CD4-positive, alpha-beta T cell treated with Interleukin-4 for 4 hours (primary cell): Measurements from ENCODE around the gene UBAP1L.
"Not testable (repeated sequence)": the region's sequence is repeated elsewhere in the genome, so short reads cannot be mapped to it uniquely, and the experiment has no call there.

Experiments used
- DNase-seq: peaks from one replicate; pipeline ENCODE4 v3.0.0-alpha.2; 2020

UBAP1L gene

GRCh38 chr15:65082303-65082953 lies 32.6 kb downstream of the UBAP1L start:
- DNase-seq = peak; percentile 11

DNA sequence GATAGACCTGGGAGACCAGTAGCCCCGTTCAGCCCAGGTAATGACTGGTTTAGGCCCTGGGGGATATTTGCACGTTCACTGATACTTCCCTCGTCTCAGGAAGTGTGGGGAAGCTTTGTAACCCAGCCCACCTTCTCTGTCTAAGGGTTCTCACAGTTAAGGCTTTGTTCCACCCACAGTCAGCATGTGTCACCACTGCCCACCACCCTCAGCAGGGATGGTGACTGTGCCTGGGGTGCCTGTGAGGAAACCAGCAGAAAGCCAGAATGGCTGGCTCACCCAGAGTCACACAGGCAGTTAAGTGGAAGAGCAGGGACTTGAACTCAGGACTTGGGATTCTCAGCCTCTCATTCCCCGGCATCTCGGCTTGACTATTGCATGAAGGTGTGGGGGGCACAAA lies 33.2 kb downstream of the UBAP1L start:
- no peak for DNase-seq

DNA sequence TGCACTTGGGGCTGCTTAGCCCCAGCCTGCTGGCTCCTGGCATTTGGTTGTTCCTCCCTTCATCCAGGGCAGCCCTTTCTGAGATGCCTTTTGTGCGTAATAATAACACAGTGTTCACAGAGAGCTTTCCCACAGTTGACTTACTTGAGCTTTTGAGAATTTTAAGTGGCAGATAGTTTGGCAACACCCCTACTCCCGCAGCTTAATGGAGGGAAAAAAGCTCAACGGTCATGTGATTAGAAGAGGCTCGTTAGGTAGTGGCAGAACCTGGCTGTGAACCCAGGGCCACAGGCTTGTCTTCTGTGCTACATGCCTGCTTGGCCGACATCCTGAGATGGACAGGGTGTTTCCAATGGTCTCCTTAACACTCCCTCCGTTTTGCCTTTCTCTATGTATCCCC lies 33.7 kb downstream of the UBAP1L start:
- no peak for DNase-seq

- no peak for DNase-seq
Measured at GRCh38 chr15:65079580-65079979, 35.4 kb downstream of the UBAP1L start.

- peak; percentile 19 for DNase-seq
Measured at GRCh38 chr15:65077981-65078352, 37.0 kb downstream of the UBAP1L start.

DNA sequence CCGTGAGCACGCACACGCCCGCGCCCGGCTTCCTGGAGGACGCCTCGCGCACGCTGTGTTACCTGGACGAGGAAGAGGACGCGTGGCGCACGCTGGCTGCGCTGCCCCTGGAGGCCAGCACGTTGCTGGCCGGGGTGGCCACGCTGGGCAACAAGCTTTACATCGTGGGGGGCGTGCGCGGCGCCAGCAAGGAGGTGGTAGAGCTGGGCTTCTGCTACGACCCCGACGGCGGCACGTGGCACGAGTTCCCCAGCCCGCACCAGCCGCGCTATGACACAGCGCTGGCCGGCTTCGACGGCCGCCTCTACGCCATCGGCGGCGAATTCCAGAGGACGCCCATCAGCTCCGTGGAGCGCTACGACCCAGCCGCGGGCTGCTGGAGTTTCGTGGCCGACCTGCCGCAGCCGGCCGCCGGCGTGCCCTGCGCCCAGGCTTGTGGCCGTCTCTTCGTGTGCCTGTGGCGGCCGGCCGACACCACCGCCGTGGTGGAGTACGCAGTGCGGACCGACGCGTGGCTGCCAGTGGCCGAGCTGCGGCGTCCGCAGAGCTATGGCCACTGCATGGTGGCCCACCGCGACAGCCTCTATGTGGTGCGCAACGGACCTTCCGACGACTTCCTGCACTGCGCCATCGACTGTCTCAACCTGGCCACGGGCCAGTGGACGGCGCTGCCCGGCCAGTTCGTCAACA lies 37.6 kb downstream of the UBAP1L start:
- DNase-seq = no peak

DNA sequence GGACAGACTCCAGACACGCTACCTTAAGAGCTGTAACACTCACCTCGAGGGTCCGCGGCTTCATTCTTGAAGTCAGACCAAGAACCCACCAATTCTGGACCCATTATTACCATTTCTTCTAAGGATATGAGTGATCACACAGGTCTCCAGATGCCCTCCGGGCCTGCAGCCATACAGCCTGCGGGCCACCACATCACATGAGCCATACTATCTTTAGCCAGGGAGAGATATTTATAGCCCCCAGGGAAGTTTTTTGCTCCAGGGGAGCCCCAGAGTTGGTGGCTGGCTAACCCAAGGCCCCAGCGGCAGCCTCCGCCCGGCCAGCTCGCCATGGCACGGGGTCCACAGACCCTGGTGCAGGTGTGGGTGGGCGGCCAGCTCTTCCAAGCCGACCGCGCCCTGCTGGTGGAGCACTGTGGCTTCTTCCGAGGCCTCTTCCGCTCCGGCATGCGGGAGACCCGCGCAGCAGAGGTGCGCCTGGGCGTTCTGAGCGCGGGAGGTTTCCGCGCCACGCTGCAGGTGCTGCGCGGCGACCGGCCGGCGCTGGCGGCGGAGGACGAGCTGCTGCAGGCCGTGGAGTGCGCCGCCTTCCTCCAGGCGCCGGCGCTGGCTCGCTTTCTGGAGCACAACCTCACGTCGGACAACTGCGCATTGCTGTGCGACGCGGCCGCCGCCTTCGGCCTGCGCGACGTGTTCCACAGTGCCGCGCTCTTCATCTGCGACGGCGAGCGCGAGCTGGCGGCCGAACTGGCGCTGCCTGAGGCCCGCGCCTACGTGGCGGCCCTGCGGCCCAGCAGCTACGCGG lies 38.3 kb downstream of the UBAP1L start, which contains the start of gene KBTBD13:
KBTBD13 (plus strand) TSS at position 261 of the 805 bp plus-strand sequence; CDS start at position 331, 70 bp downstream.
- no peak for DNase-seq

- DNase-seq = not testable (repeated sequence)
Measured at GRCh38 chr15:65075607-65076395, 39.2 kb downstream of the UBAP1L start.

GRCh38 chr15:65074946-65075345 lies 40.1 kb downstream of the UBAP1L start:
- not testable (repeated sequence) for DNase-seq

DNA sequence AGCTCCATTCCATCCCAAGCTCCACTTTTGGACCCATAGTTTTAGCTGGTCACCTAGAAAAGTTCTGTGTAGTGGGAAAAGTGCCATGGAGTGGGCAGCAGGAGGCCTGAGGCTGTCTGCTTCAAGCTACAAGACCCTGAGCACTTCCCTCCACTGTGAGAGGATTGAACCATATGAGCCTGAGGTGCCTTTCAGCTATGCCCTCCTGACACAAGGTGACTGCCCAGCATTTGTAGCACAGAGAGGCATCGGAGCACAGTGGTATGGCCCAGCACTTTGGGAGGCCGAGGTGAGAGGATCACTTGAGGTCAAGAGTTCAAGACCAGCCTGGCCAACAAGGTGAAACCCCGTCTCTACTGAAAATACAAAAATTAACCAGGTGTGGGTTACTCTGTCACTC lies 42.4 kb downstream of the UBAP1L start:
- no peak for DNase-seq

- no peak for DNase-seq
Measured at GRCh38 chr15:65072027-65072426, 43.0 kb downstream of the UBAP1L start.

GRCh38 chr15:65071381-65071811 lies 43.6 kb downstream of the UBAP1L start:
- no peak for DNase-seq

DNA sequence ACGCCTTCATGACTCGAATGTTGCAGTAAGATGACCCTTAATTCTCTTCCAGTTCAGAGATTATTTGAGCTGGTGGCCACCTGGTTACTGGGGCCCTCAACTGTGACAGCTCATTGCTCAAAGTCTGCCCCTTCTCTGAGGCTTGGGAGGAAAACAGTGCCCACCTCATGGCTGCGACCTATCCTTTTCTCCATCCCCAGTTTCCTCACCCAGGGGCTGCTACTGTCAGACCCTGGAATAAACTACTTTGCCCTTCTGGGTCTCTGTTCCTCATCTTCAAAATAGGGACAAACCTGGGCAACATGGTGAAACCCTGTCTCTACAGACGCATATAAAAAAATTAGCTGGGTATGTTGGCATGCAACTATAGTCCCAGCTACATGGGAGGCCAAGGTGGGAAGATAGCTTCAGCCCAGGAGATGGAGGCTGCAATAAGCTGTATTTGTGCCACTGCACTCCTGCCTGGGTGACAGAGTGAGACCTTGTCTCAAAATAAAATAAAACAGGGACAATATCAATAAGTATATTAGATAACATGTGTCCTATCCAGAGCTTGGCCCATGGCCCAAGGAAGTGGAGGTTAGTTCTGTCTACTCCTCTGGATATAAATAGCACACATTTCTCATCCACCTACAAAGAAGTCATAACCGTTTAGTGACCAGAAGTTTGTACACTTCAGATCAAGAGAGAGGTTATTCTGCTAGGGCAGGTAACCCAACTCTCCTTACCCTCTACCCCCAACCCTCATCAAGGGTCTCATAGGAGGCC lies 45.0 kb downstream of the UBAP1L start:
- no peak for DNase-seq

DNA sequence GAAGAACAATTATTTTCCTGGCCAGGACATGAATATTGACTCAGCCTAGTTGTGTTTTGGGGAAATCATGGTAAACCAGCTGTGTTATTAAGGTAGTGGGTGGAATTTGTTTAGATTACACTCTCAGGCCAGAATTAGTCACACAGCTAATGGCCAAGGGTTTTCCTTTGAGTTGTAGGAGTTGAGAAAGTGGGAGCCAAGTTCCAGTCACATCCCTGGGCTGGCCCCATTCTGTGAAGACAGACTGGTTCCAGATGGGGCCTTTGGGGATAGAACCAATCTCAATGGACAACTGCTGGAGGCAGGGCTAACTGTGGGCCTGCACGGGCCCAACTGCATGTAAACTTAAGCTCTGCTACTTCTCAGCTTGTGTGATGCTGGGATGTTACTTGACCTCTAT lies 45.8 kb downstream of the UBAP1L start:
- DNase-seq = no peak

- no peak for DNase-seq
Measured at GRCh38 chr15:65068403-65068788, 46.6 kb downstream of the UBAP1L start.

DNA sequence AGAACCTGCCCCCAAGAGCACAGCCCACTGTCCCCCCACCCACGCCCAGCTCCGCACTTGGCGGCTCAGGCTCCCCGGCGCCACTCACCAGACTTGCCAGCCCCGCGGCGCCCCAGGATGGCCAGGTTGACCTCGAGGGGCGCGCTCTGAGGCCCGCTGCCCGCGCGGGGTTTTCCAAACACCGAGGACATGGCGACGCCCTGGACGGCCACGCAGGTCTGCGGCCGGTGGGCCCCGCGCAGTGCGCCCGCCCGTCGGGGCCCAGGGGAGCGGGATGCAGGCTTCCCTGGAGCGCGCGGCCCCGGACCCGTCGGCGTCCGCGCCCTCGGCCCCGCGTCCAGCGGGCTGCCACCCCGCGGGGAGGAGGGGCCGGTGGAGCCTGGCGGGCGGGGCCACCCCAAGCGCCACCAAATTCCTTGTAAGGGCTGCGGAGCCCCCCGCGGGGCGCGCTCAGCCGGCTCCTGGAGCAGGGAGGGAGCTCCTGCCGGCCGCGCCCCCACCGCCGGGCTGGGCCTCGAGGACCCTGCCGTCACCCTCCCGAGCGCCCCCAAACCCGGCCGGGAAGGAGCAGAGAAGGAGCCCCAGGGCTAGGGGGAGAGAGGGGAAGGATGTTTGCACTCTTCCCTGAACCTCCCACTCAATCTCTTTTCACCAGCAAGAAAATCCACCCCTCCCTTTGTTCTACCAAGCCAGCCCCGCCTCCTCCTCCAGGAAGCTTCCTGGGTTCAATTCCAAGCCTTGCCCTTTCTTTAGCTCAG lies 47.2 kb downstream of the UBAP1L start, which contains the start of gene RASL12:
RASL12 (minus strand) TSS at position 347 of the 758 bp plus-strand sequence; CDS start at position 191, 156 bp downstream.
- DNase-seq = no peak

GRCh38 chr15:65067317-65067644 lies 47.7 kb downstream of the UBAP1L start:
- DNase-seq = no peak

GRCh38 chr15:65066635-65067316 lies 48.2 kb downstream of the UBAP1L start:
- no peak for DNase-seq

- no peak for DNase-seq
Measured at GRCh38 chr15:65066001-65066634, 48.9 kb downstream of the UBAP1L start.

DNA sequence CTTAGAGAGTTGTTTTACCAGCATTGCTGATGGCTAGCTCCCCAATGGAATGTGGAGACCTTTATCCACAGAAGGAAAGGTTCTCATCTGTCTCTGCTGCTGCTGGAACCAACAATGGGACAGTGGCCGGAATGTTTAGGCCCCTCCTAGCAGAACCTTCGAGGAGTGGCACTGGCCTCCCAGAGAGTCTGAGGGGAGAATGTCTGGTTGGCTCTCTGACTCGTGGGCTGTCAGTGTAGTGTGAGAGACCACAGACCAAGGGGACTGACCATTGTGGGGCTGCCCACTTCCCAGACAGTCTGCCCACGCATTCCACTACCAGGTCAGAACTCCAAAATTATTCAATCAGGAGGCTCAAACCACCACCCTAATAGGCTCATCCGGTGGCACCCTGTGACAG lies 52.3 kb downstream of the UBAP1L start:
- no peak for DNase-seq
